GM18499 (cell line): Measurements from ENCODE around the gene MT1X.

Source experiments
- ATAC-seq: cut with Tn5 transposase; IDR thresholded peaks from one replicate; pipeline ENCODE4 v1.9.1; 2021; ENCODE audit warnings: moderate number of reproducible peaks; ENCODE audit not compliant: insufficient read depth, unreplicated experiment

Gene MT1X

DNA sequence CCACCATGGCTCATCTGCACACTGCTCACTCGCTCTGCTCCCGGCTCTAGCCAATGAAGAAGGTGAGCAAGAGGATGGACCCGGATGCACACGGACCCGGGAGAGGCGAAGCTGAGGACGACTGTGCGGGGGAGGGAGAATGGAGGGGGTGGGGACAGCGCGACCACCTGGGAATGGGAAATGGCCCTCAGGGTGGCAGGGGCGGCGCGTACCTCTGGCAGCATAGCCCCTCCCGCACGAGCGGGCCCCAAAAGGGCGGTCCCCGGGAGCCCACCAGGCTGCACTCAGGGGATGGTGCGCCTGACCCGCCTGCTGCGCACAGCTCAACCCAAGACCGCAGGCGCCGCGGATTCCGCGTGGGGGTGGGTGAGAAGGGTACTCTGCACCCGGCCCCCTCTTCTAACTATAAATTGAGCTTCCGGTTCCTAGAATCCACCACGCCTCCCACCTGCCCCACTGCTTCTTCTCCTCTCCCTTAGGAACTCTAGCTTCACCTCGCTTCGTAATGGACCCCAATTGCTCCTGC lies 6.5 kb upstream of the MT1X start:
- ATAC-seq, result no peak

DNA sequence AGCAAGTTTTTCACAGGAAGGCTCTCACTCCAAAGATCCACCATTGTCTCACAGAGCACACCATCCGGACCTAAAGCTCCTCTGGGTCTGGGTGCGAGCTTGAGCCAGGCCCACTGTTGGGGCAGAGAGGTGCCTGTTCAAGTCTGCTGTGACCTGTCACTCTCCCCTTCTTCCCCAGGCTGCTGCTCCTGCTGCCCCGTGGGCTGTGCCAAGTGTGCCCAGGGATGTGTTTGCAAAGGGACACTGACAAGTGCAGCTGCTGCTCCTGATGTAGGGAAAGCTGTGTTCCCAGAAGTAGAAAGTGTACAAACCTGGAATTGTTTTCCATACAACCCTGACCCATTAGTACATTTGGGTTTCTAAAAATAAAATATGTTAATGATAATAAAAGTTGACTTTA lies 4.8 kb upstream of the MT1X start:
- no peak for ATAC-seq

DNA sequence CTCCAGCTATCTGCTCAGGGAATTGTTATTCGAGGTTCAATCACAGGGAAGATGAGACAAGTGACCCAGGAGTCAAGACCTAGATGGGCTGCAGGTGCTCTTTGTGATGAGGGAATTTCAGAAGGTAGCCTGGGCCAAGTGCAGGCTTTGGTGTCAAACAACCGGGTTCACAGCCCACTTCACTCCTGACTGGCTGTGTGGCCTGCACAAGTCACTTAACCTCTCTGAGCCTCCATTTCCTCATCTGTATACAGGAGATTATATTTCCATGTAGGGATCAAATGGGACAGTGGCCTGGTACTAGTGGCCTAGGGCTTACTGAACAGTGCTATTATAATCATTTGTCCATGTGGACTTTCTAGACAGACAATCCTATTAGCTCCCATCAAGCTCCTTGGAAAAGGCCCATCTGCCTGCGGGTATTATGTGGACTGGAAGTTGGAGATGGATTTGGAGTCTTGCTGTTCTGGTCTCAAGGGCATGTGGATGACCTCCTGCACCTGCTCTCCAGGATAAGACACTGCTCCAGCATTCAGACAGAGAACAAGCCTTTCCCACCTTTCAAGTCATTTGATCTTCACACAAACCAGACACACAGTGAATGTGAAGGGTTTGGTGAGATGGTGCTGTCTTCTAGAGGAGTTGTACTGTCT lies 3.1 kb upstream of the MT1X start:
- ATAC-seq, result no peak

DNA sequence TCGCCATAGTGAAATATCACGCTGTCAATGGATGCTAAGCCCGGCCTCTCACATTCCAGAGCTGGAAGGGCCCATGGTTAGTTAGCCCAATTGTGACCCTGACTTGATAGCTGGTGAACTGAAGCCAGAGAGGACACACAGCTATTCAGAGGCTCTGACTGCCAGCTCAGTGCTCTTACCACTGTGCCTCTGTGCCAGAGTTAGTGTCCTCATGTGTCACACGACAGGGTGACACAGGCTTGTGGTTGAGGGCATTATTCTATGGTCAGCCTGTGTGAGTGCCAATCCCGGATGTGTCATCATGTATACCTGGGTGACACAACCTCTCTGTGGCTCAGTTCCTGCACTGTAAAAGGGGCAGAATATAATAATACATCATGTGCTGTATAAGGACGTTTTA lies 2.5 kb upstream of the MT1X start:
- ATAC-seq, result no peak

DNA sequence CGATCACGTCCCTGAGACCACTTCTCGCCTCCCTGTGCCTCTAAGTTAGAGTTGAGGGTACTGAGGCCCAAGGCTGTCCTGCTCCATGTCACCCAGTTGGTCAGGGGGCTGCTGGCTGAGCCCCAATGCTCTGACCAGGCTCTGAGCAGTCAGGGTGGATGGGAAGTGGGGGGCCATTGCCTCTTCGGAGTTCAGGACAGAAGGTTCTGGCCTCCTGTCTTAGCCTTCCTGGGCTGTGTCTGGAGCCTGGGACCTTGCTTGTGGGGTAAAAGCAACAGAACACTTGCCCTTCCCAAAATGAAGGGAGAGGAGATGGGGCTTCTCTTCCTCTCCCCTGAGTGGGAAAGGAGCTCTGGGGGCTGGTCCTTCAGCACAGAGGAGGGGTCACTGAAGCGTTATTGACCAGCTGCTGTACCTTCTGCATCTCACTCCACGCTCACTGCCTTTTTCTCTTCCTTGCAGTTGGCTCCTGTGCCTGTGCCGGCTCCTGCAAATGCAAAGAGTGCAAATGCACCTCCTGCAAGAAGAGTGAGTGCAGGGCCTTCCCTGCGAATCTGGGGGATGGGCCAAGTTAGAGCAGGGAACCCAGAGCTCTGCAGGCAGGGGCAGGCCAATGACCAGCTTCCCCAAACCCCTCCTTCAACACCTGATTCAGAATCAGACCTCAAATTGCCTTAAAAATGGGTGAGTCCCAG lies 580 bp downstream of the MT1X start:
- ATAC-seq, result no peak

GRCh38 chr16:56683424-56684172 lies 1.3 kb downstream of the MT1X start:
- no peak for ATAC-seq

GRCh38 chr16:56684256-56684925 lies 2.1 kb downstream of the MT1X start:
- no peak for ATAC-seq

GRCh38 chr16:56684926-56685590 lies 2.8 kb downstream of the MT1X start:
- ATAC-seq, result no peak

DNA sequence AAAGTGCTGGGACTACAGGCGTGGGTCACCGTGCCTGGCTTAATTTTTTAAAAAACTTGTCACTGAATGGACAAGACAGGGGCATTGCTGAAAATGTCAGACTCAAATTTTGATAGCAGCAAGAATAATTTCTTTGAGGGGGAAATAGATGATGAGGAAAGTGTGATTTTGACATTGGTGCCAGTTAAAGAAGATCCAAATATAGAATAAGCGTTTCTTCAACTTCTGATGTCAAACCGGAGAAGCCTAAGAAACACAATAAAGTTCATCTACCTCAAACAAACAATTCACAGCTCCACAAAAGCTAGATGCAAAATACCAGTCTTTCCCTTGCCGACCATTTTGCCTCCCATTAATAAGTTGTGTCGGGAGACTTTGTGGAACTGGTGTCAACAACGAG lies 4.5 kb downstream of the MT1X start:
- ATAC-seq, result no peak

- no peak for ATAC-seq
These were observed 6.5 kb downstream of the MT1X start for GRCh38 chr16:56688762-56689161.

- no peak for ATAC-seq
These were observed 6.9 kb downstream of the MT1X start for GRCh38 chr16:56689171-56689570.

DNA sequence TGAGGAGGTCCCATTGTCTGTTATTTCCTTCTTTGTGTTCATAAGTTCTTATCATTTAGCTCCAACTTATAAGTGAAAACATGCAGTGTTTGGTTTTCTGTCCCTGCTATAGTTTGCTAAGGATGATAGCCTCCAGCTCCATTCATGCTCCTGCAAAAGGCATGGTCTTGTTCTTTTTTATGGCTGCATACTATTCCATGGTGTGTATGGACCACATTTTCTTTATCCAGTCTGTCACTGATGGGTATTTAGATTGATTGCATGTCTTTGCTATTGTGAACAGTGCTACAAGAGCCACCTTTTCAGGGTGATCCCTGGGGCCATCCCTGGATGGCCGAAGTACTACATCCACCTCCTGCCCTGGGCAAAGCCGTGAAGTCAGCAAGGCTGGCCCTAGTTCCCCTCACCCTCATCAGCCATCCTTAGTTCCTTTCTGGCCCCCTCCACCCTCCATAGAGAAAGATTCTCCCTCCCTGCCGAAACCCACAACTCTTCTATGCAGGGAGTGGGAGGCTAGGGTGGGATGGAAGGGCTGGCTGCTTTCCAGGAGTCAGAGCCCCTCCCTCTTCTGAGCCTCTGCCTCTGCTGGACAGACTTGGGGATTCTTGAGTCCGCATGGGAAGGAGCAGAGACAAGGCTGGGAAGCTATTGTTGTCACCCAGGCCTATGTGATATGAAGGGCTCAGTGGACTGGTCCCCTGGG lies 8.3 kb downstream of the MT1X start:
- no peak for ATAC-seq

- no peak for ATAC-seq
These were observed 9.6 kb downstream of the MT1X start for GRCh38 chr16:56691885-56692284.

DNA sequence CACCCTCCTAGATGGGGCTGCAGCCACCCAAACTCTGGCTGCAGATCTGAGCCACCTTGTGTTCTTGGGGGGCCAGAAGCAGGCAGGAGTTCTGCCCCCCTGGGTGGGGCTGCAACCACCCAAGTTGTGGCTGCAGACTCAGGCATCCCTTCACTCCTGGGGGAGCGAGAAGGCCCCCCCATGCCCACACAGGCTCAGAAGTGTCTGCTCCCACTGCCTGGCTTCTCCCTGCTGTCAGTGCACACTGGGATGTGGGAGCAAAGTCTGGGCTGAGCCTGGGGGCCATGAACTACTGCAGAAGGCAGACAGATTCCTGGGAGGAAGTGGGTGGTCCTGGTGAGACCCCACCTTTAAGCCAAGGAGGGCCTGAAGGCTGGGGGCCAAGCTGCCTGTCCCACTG lies 13.0 kb downstream of the MT1X start:
- no peak for ATAC-seq

DNA sequence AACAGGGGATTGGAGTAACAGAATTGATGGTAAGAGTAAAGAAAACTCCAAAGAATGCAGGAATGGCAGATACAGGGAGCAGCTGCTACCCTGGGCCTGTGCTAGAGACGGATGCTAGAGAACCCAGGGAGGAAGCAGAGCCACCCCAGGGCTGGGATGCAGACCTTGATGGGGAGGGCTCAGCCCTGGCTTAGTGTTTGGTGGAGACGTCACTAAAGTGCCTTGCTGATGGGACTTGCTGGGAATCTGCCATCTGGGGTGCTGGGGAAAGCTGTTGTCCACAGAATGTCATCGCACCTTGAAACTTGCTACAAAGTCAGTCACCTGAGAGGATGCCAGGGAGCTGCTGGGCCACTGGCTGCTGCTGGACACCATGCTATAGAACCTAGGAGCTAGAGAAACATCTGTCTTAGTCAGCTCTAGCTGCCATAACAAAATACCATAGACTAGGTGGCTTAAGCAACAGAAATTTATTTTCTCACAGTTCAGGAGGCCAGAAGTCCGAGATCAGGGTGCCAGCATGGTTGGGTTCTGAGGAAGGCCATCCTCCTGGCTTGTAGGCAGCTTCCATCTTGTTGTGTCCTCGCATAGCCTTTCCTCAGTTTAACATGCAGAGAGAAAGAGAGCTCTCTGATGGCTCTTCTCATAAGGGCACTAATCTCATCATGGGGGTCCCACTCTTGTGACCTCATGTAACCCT lies 15.3 kb downstream of the MT1X start:
- no peak for ATAC-seq

DNA sequence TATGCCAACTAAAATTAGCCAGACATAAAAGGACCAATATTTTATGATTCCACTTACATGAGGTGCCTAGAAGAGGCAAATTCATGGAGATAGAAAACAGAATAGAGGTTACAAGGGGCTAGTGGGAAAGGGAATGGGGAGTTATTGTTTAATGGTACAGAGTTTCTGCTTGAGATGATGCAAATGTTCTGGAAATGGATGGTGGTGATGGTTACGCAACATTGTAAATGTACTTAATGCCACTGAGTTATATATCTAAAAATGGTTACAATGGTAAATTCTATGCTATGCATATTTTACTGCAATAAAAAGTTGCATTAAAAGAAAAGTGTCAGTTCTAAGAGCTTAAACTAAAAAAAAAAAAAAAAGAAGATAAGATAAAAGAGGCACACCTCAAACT lies 17.9 kb downstream of the MT1X start:
- ATAC-seq, result no peak

- ATAC-seq, result no peak
These were observed 18.4 kb downstream of the MT1X start for GRCh38 chr16:56700631-56701030.

DNA sequence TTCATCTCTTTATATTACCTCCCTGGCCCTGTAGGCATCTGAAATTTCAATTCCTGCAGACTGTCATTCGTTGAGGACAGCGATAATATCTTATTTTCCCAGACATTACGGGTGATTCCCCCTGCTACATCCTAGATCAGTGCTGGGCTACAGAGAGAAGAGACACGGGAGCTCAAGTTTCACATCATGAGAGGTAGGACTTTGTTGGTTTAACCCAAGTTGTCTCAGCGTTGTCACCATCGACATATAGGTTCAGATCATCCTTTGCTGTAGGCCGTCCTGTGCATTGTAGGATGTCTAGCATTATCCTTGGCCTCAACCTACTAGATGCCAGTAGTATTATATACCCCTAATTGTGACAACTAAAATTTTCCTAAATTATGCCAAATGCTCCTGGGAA lies 19.3 kb downstream of the MT1X start:
- no peak for ATAC-seq

GRCh38 chr16:56702836-56703235 lies 20.6 kb downstream of the MT1X start:
- no peak for ATAC-seq
